ENCODE results near the gene PATJ.

PATJ gene

DNA sequence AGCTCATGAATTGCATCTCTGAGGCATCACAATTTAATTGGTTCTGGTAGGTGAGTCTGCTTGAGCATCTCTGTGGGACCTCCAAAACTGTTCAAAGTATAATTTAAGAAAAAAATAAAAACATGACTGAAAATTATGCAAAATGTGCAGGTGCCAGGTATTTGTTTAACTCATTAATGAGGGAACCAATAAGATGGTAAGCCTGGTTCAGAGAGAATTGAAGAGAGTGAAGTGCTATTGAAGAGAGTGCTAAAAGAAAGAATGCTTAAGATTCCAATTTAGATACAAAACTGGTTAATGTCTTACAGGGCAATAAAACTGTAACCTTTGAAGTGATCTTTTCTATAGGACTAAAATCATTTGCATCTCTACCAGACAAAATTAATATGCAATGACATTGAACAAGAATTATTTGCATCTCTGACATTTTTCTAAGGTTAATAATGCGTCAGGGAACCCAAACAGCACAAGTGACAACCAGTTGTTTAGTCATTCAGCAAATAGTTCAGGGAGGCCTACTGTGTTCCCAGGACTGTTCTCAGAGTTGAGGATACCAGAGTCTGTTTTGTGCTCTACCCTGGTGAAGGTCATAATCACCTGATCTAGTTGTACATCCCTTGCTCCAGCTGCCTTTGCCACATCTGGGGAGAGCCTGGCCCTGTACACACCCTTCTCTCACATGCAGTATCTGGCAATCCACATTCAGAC is 183.5 kb downstream of the PATJ start:
- no peak for DNase-seq (ENCODE audit: extremely low read depth, low read depth)
- TF ChIP-seq, protein P1, sequence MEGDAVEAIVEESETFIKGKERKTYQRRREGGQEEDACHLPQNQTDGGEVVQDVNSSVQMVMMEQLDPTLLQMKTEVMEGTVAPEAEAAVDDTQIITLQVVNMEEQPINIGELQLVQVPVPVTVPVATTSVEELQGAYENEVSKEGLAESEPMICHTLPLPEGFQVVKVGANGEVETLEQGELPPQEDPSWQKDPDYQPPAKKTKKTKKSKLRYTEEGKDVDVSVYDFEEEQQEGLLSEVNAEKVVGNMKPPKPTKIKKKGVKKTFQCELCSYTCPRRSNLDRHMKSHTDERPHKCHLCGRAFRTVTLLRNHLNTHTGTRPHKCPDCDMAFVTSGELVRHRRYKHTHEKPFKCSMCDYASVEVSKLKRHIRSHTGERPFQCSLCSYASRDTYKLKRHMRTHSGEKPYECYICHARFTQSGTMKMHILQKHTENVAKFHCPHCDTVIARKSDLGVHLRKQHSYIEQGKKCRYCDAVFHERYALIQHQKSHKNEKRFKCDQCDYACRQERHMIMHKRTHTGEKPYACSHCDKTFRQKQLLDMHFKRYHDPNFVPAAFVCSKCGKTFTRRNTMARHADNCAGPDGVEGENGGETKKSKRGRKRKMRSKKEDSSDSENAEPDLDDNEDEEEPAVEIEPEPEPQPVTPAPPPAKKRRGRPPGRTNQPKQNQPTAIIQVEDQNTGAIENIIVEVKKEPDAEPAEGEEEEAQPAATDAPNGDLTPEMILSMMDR (IDR thresholded peaks at IDR 0.05; ENCODE audit: low read depth, low read length, missing control alignments), result no peak
- H3K4me3 ChIP-seq (replicated peaks; ENCODE audit: low read depth, low read length), result no peak overlapping the region

DNA sequence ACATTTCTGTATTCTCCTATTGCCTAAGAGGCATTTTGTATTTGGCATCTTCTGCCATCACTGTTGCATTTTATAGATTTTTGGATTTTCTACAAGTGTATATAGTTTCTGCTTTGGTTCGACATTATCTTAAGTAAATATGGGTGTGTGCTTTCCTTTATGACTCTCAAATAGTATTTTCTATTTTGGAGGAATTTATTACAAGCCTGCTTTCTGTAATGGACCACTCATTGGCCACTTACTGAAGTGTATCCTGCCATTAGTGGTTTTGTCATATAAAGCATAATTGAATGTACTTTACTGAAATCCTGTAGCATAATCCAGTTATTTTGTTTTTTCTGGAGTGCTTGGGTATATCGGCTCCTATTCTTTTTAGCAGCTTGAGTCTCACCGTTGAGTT is 184.3 kb downstream of the PATJ start:
- TF ChIP-seq, protein P1 (IDR thresholded peaks at IDR 0.05; ENCODE audit: low read depth, low read length, missing control alignments), result no peak
- no peak overlapping the region for H3K4me3 ChIP-seq (replicated peaks; ENCODE audit: low read depth, low read length)
- DNase-seq (ENCODE audit: extremely low read depth, low read depth), result no peak

DNA sequence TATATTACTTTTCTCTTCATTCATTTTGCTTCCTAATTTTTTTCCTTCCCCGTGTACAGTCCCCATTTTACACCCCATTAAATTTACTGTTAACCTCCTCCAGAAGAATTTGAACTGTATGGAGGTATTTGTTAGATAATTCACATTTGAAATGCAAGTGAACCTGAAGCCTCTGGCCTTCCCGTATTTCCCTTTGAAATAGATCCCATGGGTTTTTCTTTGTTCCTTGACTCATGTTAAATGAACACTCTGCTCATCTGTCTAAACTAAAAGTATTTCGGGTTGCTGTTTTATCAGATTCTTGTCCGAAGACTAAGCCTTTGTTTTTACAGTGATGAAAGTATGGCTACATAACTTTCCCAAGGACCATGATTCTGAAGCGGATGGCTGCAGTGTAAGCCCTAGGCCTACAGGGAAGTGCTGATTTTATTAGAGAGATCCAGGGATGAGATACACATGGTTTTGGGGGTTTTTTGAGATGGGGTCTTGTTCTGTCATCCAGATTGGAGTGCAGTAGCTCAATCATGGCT is 187.9 kb downstream of the PATJ start:
- H3K4me3 ChIP-seq (replicated peaks; ENCODE audit: low read depth, low read length), result no peak overlapping the region
- TF ChIP-seq, protein P1 (IDR thresholded peaks at IDR 0.05; ENCODE audit: low read depth, low read length, missing control alignments), result no peak
- DNase-seq (ENCODE audit: extremely low read depth, low read depth), result no peak

DNA sequence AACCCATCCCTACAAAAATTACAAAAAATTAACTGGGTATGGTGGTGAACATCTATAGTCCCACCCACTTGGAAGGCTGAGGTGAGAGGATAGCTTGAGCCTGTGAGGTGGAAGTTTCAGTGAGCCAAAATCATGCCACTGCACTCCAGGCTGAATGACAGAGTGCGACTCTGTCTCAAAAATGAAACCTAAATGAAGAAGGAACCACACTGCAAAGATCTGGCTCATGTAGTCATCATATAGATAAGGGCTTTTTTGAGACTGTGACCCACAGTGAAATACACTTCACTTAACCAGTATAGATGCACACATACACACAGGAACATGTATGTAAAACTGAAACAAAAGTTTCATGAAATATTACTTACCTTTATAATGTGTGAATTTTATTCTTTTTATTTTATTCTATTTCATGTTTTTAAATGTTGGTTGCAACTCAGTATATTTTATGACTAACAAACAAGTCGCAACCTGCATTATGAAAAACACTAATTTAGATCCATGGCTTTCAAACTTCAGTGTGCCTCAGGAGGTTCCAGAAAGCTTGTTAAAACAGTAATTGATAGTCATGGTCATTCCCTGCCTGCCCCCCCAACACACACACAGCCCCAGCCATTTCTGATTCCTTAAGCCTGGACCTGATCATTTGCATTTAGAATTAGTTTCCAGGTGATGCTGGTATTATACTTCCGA is 189.5 kb downstream of the PATJ start:
- TF ChIP-seq, protein P1 (IDR thresholded peaks at IDR 0.05; ENCODE audit: low read depth, low read length, missing control alignments), result no peak
- no peak for DNase-seq (ENCODE audit: extremely low read depth, low read depth)
- no peak overlapping the region for H3K4me3 ChIP-seq (replicated peaks; ENCODE audit: low read depth, low read length)

DNA sequence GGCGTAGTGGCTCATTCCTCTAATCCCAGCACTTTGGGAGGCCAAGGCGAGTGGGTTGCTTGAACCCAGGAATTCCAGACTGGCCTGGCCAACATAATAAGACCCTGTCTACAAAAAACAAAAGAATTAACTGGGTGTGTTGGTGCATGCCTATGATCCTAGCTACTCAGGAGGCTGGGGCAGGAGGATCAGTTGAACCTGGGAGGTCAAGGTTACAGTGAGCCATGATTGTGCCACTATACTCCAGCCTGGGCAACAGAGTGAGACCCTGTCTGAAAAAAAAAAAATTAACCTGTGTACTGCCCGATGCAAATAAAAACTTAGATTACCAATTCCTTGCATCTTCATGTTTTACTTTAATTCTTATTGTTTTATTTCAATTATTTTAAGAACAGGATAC is 193.2 kb downstream of the PATJ start:
- TF ChIP-seq, protein P1 (IDR thresholded peaks at IDR 0.05; ENCODE audit: low read depth, low read length, missing control alignments), result no peak
- H3K4me3 ChIP-seq (replicated peaks; ENCODE audit: low read depth, low read length), result no peak overlapping the region
- no peak for DNase-seq (ENCODE audit: extremely low read depth, low read depth)

DNA sequence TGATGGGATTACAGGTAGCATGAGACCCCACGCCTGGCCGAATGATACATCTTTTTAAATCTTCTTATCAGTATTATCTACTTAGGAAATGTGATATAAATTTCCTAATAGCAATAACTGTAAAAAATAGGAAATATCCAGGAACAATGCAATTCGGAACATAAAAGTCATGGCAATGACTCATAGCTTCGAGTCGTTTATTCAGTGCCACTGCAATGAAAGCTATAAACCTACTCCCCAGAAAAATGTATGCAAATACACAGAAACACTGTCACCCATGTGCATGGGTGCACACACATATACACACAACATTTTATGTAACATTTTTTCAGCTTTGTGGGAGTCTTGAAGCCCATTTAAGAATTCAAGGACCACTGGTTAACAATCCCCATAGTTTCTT is 194.6 kb downstream of the PATJ start:
- no peak for DNase-seq (ENCODE audit: extremely low read depth, low read depth)
- TF ChIP-seq, protein P1 (IDR thresholded peaks at IDR 0.05; ENCODE audit: low read depth, low read length, missing control alignments), result no peak
- no peak overlapping the region for H3K4me3 ChIP-seq (replicated peaks; ENCODE audit: low read depth, low read length)

Data from HFF-Myc (cell line).